BLaER1 (cell line): ENCODE measurements around the gene MAP7.

ENCODE experiments used
- H3K27ac ChIP-seq: shearing (Covaris generic); formaldehyde crosslinking; 2 replicates; pipeline ENCODE4 v1.8.1; 2022
- H3K27me3 ChIP-seq: shearing (Covaris generic); formaldehyde crosslinking; 2 replicates; pipeline ENCODE4 v1.8.1; 2022
- H3K36me3 ChIP-seq: shearing (Covaris generic); formaldehyde crosslinking; 2 replicates; pipeline ENCODE4 v1.8.1; 2022
- H3K4me1 ChIP-seq: shearing (Covaris generic); formaldehyde crosslinking; 2 replicates; pipeline ENCODE4 v1.8.1; 2022
- H3K4me2 ChIP-seq: shearing (Covaris generic); formaldehyde crosslinking; 2 replicates; pipeline ENCODE4 v1.8.1; 2022
- H3K4me3 ChIP-seq: shearing (Covaris generic); formaldehyde crosslinking; 2 replicates; pipeline ENCODE4 v1.8.1; 2022
- H3K9ac ChIP-seq: shearing (Covaris generic); formaldehyde crosslinking; 2 replicates; pipeline ENCODE4 v1.8.1; 2022
- H3K9me3 ChIP-seq: shearing (Covaris generic); formaldehyde crosslinking; 2 replicates; pipeline ENCODE4 v1.8.1; 2022
- H4K20me1 ChIP-seq: shearing (Covaris generic); formaldehyde crosslinking; 2 replicates; pipeline ENCODE4 v1.8.1; 2022
- Cebpa-rat ChIP-seq: shearing (Covaris generic); IDR thresholded peaks from 2 replicates; pipeline ENCODE4 v1.8.1; 2022

MAP7 gene

GRCh38 chr6:136511926-136512325, 38.3 kb downstream of the MAP7 start:
- Histone ChIP-seq H3K4me3 (no peak overlapping the region), H3K36me3 (no peaks in the 10 kb centered on the region), H3K4me2 (no peak overlapping the region), H3K9ac (no peak overlapping the region), H3K27me3 (no peaks in the 10 kb centered on the region), H4K20me1 (no peaks in the 10 kb centered on the region), H3K27ac (no peak overlapping the region), H3K9me3 (no peaks in the 10 kb centered on the region), H3K4me1 (peaks cover 7% of the 10 kb centered on the region; the same call in 1 of the 2 replicates)
- TF ChIP-seq Cebpa-rat: no peak

- Histone ChIP-seq H3K4me1 (peaks cover 7% of the 10 kb centered on the region; the same call in 1 of the 2 replicates), H3K4me2 (no peak overlapping the region), H3K27me3 (no peaks in the 10 kb centered on the region), H3K36me3 (no peaks in the 10 kb centered on the region), H3K4me3 (no peak overlapping the region), H4K20me1 (no peaks in the 10 kb centered on the region), H3K27ac (no peak overlapping the region), H3K9me3 (no peaks in the 10 kb centered on the region), H3K9ac (no peak overlapping the region)
- TF ChIP-seq Cebpa-rat: no peak
Observed at GRCh38 chr6:136511397-136511796, 38.8 kb downstream of the MAP7 start.

GRCh38 chr6:136510782-136511181, 39.4 kb downstream of the MAP7 start:
- Histone ChIP-seq H3K36me3 (no peaks in the 10 kb centered on the region), H3K27me3 (no peaks in the 10 kb centered on the region), H4K20me1 (no peaks in the 10 kb centered on the region), H3K9me3 (no peaks in the 10 kb centered on the region), H3K4me3 (no peak overlapping the region), H3K4me2 (no peak overlapping the region), H3K27ac (no peak overlapping the region), H3K9ac (no peak overlapping the region), H3K4me1 (peaks cover 7% of the 10 kb centered on the region; the same call in 1 of the 2 replicates)
- no peak for TF ChIP-seq Cebpa-rat

- H3K4me3 ChIP-seq: no peak overlapping the region
- no peaks in the 10 kb centered on the region for H4K20me1 ChIP-seq
- no peak overlapping the region for H3K27ac ChIP-seq
- H3K36me3 ChIP-seq: no peaks in the 10 kb centered on the region
- H3K27me3 ChIP-seq: no peaks in the 10 kb centered on the region
- no peak overlapping the region for H3K9ac ChIP-seq
- no peak overlapping the region for H3K4me2 ChIP-seq
- no peak for TF ChIP-seq Cebpa-rat
- H3K9me3 ChIP-seq: no peaks in the 10 kb centered on the region
- H3K4me1 ChIP-seq: peaks cover 7% of the 10 kb centered on the region; the same call in 1 of the 2 replicates
Observed at GRCh38 chr6:136510299-136510698, 39.9 kb downstream of the MAP7 start.

- TF ChIP-seq Cebpa-rat: no peak
- H3K4me1 ChIP-seq: peaks cover 7% of the 10 kb centered on the region; the same call in 1 of the 2 replicates
Observed at GRCh38 chr6:136508725-136509392, 41.4 kb downstream of the MAP7 start.

GRCh38 chr6:136506124-136506799, 44.0 kb downstream of the MAP7 start:
- H3K27me3 ChIP-seq: no peaks in the 10 kb centered on the region
- TF ChIP-seq Cebpa-rat: no peak
- H3K36me3 ChIP-seq: no peaks in the 10 kb centered on the region
- no peaks in the 10 kb centered on the region for H3K9me3 ChIP-seq
- H3K4me3 ChIP-seq: no peak overlapping the region
- peaks cover 27% of the 10 kb centered on the region for H3K4me1 ChIP-seq
- no peak overlapping the region for H3K4me2 ChIP-seq
- H3K27ac ChIP-seq: no peak overlapping the region
- no peak overlapping the region for H3K9ac ChIP-seq
- no peaks in the 10 kb centered on the region for H4K20me1 ChIP-seq

More at GRCh38 chr6:136508725-136509392, 41.4 kb downstream of the MAP7 start:
- Histone ChIP-seq H3K9ac (no peak overlapping the region), H3K27me3 (no peaks in the 10 kb centered on the region), H4K20me1 (no peaks in the 10 kb centered on the region), H3K4me3 (no peak overlapping the region), H3K4me2 (no peak overlapping the region), H3K9me3 (no peaks in the 10 kb centered on the region), H3K27ac (no peak overlapping the region), H3K36me3 (no peaks in the 10 kb centered on the region)

- H3K4me1 ChIP-seq: peaks cover 19% of the 10 kb centered on the region
- no peaks in the 10 kb centered on the region for H3K36me3 ChIP-seq
- peak overlapping the region; percentile 54 for H3K4me2 ChIP-seq
- no peak overlapping the region for H3K4me3 ChIP-seq
- H4K20me1 ChIP-seq: no peaks in the 10 kb centered on the region
- TF ChIP-seq Cebpa-rat: no peak
- H3K27me3 ChIP-seq: no peaks in the 10 kb centered on the region
- H3K9ac ChIP-seq: no peak overlapping the region
- H3K27ac ChIP-seq: no peak overlapping the region
- no peaks in the 10 kb centered on the region for H3K9me3 ChIP-seq
Observed at GRCh38 chr6:136503303-136504029, 46.8 kb downstream of the MAP7 start.

- Histone ChIP-seq H3K4me3 (no peak overlapping the region), H3K4me2 (peak overlapping the region; percentile 54), H4K20me1 (no peaks in the 10 kb centered on the region), H3K36me3 (no peaks in the 10 kb centered on the region), H3K27me3 (no peaks in the 10 kb centered on the region), H3K27ac (no peak overlapping the region), H3K9ac (no peak overlapping the region), H3K4me1 (peaks cover 19% of the 10 kb centered on the region), H3K9me3 (no peaks in the 10 kb centered on the region)
- TF ChIP-seq Cebpa-rat: no peak
Observed at GRCh38 chr6:136502786-136503185, 47.4 kb downstream of the MAP7 start.

- Histone ChIP-seq H3K9me3 (no peaks in the 10 kb centered on the region), H3K4me2 (no peak overlapping the region), H3K4me1 (peaks cover 19% of the 10 kb centered on the region), H3K27me3 (no peaks in the 10 kb centered on the region), H3K27ac (no peak overlapping the region), H3K9ac (no peak overlapping the region), H3K4me3 (no peak overlapping the region), H3K36me3 (no peaks in the 10 kb centered on the region), H4K20me1 (no peaks in the 10 kb centered on the region)
- TF ChIP-seq Cebpa-rat: peak; percentile 75; the same call in 1 of the 2 replicates
Observed at GRCh38 chr6:136501514-136501913, 48.7 kb downstream of the MAP7 start.

GRCh38 chr6:136501096-136501495, 49.1 kb downstream of the MAP7 start:
- H3K9ac ChIP-seq: no peak overlapping the region
- no peaks in the 10 kb centered on the region for H3K27me3 ChIP-seq
- H3K4me1 ChIP-seq: peaks cover 19% of the 10 kb centered on the region
- no peak overlapping the region for H3K4me3 ChIP-seq
- no peak overlapping the region for H3K4me2 ChIP-seq
- H3K36me3 ChIP-seq: no peaks in the 10 kb centered on the region
- no peak overlapping the region for H3K27ac ChIP-seq
- H4K20me1 ChIP-seq: no peaks in the 10 kb centered on the region
- no peak for TF ChIP-seq Cebpa-rat
- H3K9me3 ChIP-seq: no peaks in the 10 kb centered on the region
